ENCODE data around the gene SNN.

The SNN gene

GRCh38 chr16:11677959-11678881 lies 10.0 kb downstream of the SNN start:
- FAIRE-seq, result no peak
- DNase-seq (ENCODE audit: insufficient read length, low spot score), result no peak

GRCh38 chr16:11679250-11679649 lies 11.0 kb downstream of the SNN start:
- no peak for FAIRE-seq

GRCh38 chr16:11679941-11680911 lies 12.0 kb downstream of the SNN start:
- no peak for FAIRE-seq

More at GRCh38 chr16:11679250-11679649, 11.0 kb downstream of the SNN start:
- no peak for DNase-seq (ENCODE audit: insufficient read length, low spot score)

GRCh38 chr16:11681556-11681955 lies 13.3 kb downstream of the SNN start:
- no peak for FAIRE-seq
- DNase-seq (ENCODE audit: insufficient read length, low spot score), result no peak

More at GRCh38 chr16:11679941-11680911, 12.0 kb downstream of the SNN start:
- DNase-seq (ENCODE audit: insufficient read length, low spot score), result no peak

DNA sequence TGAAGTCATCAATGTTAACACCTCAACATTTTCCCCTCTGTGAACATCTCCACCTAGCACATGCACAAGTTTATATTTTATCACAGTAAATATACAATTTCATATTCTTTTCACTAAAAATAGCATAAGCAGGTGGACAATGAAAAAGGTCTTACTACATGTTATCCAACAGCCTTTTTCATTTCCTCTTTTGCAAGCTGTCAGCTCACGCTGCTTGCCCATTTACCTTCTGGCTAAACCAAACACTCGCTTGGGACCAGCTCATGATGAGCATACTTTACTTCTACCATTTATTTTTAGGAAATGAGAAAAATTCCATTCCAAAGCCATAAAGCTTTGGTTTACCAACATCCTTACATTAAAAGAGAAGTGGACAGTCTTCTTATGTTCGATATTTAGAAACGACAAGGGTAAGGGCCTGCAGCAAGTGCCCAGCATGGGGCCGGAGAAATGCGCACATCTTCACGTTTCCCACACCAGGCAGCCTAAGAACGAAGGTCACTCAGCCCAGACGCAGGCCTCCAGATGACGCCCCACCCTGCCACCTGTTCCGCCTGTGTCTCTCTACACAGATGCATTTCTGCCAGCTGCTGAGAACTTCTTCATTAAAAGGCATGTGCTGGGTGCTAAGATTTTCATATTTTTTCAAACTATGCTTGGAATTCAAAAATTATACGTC lies 13.9 kb downstream of the SNN start:
- no peak for DNase-seq (ENCODE audit: insufficient read length, low spot score)
- FAIRE-seq, result no peak

- DNase-seq (ENCODE audit: insufficient read length, low spot score), result peak; percentile 36
- no peak for FAIRE-seq
These were observed 14.4 kb downstream of the SNN start for GRCh38 chr16:11682655-11683096.

DNA sequence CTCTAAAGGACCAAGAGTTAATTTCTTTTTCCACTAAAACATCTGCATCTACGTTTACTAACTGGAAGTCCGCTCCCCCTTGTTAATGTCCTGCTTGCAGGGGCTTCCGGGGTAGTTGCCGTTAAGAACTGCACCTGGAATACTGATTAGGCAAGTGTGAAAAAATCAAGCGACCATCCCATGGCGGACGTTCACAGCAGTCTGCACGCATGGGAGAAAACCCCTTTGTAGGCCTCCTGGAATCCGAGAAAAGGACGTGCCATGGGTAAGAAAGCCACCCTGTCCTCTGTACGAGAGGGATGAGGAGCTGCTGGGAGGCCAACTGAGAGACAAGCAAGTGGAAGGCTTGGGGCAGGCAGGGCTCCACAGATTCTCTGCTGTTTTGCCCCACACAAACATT lies 14.9 kb downstream of the SNN start:
- FAIRE-seq (no peak), DNase-seq (ENCODE audit: insufficient read length, low spot score) (no peak)

GRCh38 chr16:11684231-11685025 lies 16.2 kb downstream of the SNN start:
- DNase-seq (ENCODE audit: insufficient read length, low spot score) (no peak), FAIRE-seq (no peak)

GRCh38 chr16:11685844-11686618 lies 17.8 kb downstream of the SNN start:
- DNase-seq (ENCODE audit: insufficient read length, low spot score) (no peak), FAIRE-seq (no peak)

DNA sequence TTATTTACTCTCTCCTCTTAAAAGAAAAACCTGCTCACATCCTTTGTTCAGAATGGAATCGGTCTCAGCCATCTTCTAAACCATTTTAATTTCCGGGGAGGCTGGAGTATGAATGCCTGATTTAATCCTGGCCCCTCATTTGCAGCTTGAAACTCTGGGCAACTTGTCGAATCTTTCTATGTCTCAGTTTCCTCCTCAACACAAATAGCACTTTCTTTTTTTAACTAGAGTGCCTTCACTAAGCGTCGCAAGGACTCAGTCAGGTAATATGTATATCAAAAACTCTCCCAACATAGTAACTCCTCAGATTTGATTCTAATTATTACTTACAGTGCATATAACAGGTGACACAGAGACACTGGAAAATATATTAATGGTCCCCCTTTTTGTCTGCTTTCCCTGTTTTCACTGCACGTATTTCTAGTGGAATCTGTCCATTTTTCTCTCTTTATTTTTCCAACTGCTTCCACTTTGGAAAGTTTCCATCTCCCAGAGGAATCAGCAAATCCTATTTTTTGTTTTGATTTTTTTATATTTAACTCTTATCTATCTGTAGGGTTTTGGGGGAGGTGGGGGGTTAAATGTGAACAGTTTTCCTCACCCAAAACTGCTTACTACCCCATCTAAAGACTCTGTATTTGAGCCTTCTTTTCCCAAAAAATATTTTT lies 18.6 kb downstream of the SNN start:
- FAIRE-seq (no peak), DNase-seq (ENCODE audit: insufficient read length, low spot score) (no peak)

GRCh38 chr16:11687601-11688519 lies 19.6 kb downstream of the SNN start:
- no peak for FAIRE-seq
- no peak for DNase-seq (ENCODE audit: insufficient read length, low spot score)

DNA sequence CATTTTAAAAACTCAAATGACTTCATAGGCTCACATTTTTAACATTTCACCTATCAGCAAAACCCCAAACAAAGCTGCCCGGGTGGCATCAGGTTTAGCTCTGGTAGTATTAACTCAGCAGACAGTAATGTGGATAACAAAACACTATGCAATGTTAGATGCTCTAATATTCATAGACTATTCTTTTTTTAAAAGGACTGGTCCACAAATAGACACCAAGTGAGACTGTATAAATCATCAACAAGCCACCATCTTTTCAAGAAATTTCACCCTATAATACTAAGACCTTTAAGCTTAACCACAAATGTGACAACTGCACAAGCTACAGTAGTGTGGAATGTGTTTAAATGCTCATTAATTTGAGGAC lies 20.2 kb downstream of the SNN start:
- DNase-seq (ENCODE audit: insufficient read length, low spot score), result no peak
- FAIRE-seq, result no peak

- no peak for FAIRE-seq
- DNase-seq (ENCODE audit: insufficient read length, low spot score), result no peak
These were observed 21.0 kb downstream of the SNN start for GRCh38 chr16:11689031-11689840.

DNA sequence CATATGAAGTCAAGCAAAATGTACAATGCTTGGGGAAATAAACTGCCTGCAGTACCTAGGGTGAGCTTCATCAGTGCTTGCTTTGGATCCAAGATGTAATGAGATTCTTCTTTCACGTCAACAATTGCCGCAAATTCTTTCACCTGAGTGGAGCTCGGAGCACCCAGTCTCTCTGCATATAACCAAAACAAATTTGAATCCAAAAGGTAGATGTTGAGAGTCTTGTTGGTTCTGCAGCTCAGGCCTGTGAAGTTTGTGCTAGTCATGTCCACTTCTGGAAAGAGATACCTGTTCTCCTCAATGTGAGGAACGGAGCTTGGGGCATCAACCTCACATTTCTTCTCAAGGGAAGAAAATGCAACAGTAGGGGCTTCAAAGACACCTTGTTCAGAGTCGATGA lies 23.0 kb downstream of the SNN start:
- no peak for DNase-seq (ENCODE audit: insufficient read length, low spot score)
- FAIRE-seq, result no peak

DNA sequence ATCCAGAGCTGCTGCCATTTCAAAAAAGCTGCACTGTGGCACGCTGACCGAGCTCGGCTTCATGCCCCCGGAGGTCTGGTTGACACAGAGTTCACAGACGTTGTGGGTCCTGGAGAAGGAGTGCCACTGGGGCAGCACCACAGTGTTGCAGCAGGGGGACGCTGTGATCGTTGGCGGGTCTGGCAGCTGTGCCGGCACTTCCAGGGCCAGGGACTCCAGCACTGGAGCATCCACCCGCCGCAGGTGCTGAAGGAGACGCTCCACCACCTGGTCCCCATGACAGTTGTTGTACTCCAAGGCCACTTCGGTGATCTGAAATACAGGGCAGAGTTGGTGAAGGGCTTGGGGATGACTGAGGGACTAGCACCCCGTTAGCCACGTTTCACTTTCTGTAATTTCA lies 23.5 kb downstream of the SNN start:
- no peak for DNase-seq (ENCODE audit: insufficient read length, low spot score)
- FAIRE-seq, result no peak

DNA sequence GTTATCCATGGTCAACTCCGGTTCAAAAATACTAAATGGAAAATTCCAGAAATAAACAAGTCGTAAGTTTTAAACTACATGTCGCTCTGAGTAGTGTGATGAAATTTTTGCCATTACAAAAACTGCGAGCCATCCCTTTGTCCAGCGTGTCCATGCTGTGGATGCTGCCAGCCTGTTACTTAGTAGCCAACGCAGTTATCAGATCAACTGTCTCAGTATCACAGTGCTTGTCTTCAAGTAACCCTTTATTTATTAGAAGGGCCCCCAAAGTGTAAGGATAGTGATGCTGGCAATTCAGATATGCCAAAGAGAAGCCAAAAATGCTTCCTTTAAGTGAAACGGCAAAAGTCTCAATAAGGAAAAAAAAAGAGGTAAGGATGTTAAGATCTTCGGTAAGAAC lies 23.9 kb downstream of the SNN start:
- DNase-seq (ENCODE audit: insufficient read length, low spot score), result no peak
- FAIRE-seq, result no peak

DNA sequence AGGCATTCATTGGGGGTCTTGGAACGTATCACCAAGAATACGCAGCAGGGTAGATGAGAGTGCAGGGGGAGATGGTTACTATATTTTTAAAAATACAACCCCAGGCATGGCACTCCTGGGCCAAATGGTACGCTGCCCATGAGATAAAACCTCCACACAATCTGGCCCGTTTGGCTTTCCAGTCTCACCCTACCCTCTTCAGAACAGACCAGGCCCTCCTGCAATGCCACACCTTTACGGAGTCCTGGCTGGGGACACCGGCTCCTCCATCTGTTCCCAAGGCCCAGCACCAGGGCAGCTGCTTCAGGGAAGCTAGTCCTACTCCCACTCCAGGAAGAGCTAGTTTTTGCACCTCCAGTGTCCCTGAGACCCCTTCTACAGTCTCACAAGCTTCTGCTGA lies 24.4 kb downstream of the SNN start:
- no peak for FAIRE-seq
- no peak for DNase-seq (ENCODE audit: insufficient read length, low spot score)

Data from HTR-8/SVneo (cell line).